NT2/D1 (cell line): Measurements from ENCODE around the gene FOSL1.
A peak's percentile ranks its signal among the peaks of the same experiment; 100 is the strongest.

Experiments
- DNase-seq: peaks from one replicate; pipeline ENCODE4 v3.0.0-alpha.2; 2011; ENCODE audit warnings: low read depth, low spot score
- H3K27me3 ChIP-seq: 2 replicates; pipeline ENCODE4 v1.6.0; 2011; ENCODE audit warnings: mild to moderate bottlenecking; ENCODE audit not compliant: insufficient read length, insufficient read depth
- H3K36me3 ChIP-seq: 2 replicates; pipeline ENCODE4 v1.6.1; 2011; ENCODE audit warnings: mild to moderate bottlenecking, low read length, mixed read lengths; ENCODE audit not compliant: insufficient read depth, insufficient read length
- H3K4me1 ChIP-seq: 2 replicates; pipeline ENCODE4 v1.5.1; 2011; ENCODE audit not compliant: insufficient read depth, insufficient read length
- H3K4me3 ChIP-seq: 2 replicates; pipeline ENCODE4 v1.5.1; 2011; ENCODE audit warnings: low read depth; ENCODE audit not compliant: insufficient read length
- H3K9ac ChIP-seq: 2 replicates; pipeline ENCODE4 v1.6.0; 2011; ENCODE audit warnings: low read depth; ENCODE audit not compliant: insufficient read length
- H3K9me3 ChIP-seq: 2 replicates; pipeline ENCODE4 v1.5.1; 2011; ENCODE audit warnings: mild to moderate bottlenecking, low read length; ENCODE audit not compliant: insufficient read depth
- SUZ12 ChIP-seq: IDR thresholded peaks from 2 replicates; pipeline ENCODE4 v1.6.1; 2011; ENCODE audit not compliant: insufficient read length, insufficient read depth; ENCODE audit errors: extremely low read depth
- YY1 ChIP-seq: IDR thresholded peaks from 2 replicates; pipeline ENCODE4 v1.6.1; 2011; ENCODE audit not compliant: insufficient read length, insufficient read depth
- ZNF274 ChIP-seq: IDR thresholded peaks from 2 replicates; pipeline ENCODE4 v1.6.1; 2011; ENCODE audit warnings: mild to moderate bottlenecking, low read depth, low read length

Gene FOSL1

GRCh38 chr11:65900899-65901180, 652 bp upstream of the FOSL1 start:
- Histone ChIP-seq H3K9ac (no peak overlapping the region), H3K9me3 (no peaks in the 10 kb centered on the region), H3K27me3 (peaks cover 35% of the 10 kb centered on the region), H3K4me3 (no peak overlapping the region), H3K4me1 (peaks cover 5% of the 10 kb centered on the region), H3K36me3 (peaks cover 25% of the 10 kb centered on the region)
- no peak for TF ChIP-seq ZNF274
- no peak for TF ChIP-seq SUZ12
- TF ChIP-seq YY1 = no peak
- DNase-seq = no peak

- Histone ChIP-seq H3K9ac (peak overlapping the region; percentile 93), H3K27me3 (peaks cover 35% of the 10 kb centered on the region), H3K9me3 (no peaks in the 10 kb centered on the region), H3K36me3 (peaks cover 34% of the 10 kb centered on the region), H3K4me3 (peak overlapping the region; percentile 88), H3K4me1 (peaks cover 5% of the 10 kb centered on the region)
- no peak for DNase-seq
- TF ChIP-seq YY1 (no peak), ZNF274 (no peak), SUZ12 (no peak)
Observed at GRCh38 chr11:65899356-65900124, 648 bp downstream of the FOSL1 start.

- no peak for TF ChIP-seq ZNF274
- TF ChIP-seq SUZ12 = no peak
- no peak for TF ChIP-seq YY1
- Histone ChIP-seq H3K4me1 (peaks cover 8% of the 10 kb centered on the region), H3K9ac (peak overlapping the region; percentile 93), H3K36me3 (peaks cover 41% of the 10 kb centered on the region), H3K27me3 (peaks cover 35% of the 10 kb centered on the region), H3K4me3 (peak overlapping the region; percentile 88), H3K9me3 (no peaks in the 10 kb centered on the region)
- DNase-seq = no peak
Observed at GRCh38 chr11:65898656-65899355, 1.4 kb downstream of the FOSL1 start.

GRCh38 chr11:65897020-65897471, 3.1 kb downstream of the FOSL1 start:
- TF ChIP-seq YY1 = no peak
- no peak for TF ChIP-seq ZNF274
- no peak for TF ChIP-seq SUZ12
- peaks cover 32% of the 10 kb centered on the region for H3K27me3 ChIP-seq
- H3K9ac ChIP-seq = no peak overlapping the region
- no peak for DNase-seq
- H3K4me3 ChIP-seq = no peak overlapping the region
- H3K9me3 ChIP-seq = no peaks in the 10 kb centered on the region
- H3K4me1 ChIP-seq = peaks cover 11% of the 10 kb centered on the region
- H3K36me3 ChIP-seq = peaks cover 58% of the 10 kb centered on the region

DNA sequence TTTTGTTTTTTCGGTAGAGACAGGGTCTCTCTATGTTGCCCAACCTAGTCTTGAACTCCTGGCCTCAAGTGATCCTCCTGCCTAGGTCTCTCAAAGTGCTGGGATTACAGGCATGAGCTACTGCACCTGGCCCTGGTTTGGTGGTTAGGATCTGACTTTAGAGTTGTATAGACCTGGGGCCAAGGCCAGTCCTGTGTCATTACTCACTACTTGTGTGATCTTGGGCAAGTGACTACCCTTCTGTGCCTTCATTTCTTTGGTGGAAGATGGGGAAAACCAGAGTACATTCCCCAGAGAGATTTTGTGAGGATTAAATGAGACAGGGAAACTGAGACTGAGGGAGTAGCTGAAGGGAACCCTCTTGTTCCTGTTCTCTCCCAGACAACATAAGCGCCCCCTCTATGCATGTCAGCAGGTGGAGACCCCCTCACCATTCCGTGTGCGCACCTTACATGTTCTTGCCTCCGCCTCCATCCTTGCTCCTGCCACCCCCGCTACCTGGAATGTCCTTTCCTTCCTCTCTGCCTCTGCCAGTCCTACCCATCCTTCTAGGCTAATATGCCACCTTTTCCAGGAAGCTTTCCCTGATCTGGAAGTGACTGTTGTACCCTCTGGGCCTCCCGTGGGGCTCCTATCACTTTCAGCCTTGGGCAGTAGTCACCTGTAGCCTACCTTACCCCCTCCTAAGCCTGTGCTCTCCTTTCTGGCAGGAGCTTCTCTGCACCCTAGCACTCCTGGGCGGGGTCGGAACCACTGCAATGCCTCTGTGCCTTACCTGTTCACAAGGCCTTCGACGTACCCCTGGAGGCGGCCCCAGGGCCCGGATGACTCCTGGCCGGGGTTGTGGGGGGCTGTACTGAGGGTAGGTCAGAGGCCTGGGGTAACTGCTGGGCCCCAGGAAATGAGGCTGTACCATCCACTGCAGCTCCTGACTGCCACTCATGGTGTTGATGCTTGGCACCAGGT, 3.9 kb downstream of the FOSL1 start:
- TF ChIP-seq ZNF274 (no peak), SUZ12 (no peak), YY1 (no peak)
- DNase-seq = no peak
- Histone ChIP-seq H3K9me3 (no peaks in the 10 kb centered on the region), H3K4me3 (no peak overlapping the region), H3K36me3 (peaks cover 65% of the 10 kb centered on the region), H3K9ac (no peak overlapping the region), H3K27me3 (peaks cover 26% of the 10 kb centered on the region), H3K4me1 (peaks cover 11% of the 10 kb centered on the region)

DNA sequence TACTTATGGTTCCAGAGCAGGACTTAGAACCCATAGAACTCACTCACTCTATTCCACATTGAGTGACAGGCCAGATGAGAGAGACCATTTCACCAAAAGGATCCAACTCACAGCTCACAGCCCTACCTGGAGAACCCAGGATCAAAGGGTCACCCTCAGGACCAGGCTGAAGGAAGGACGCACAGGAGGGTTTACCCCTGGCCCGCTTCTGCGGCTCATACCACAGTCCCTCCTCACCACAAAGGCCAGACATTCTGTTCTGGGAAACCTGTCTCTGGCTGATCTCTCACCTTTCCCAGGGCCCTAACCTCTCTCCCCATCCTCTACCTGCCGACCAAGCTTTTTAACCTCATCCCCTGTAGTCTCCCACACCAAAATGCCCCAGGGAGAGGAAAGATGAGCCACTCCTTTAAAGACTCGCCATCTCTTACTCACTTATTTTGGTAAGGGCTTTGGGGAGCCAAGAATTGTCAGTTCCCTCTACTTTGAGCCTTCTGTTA, 4.7 kb downstream of the FOSL1 start:
- H3K36me3 ChIP-seq = peaks cover 66% of the 10 kb centered on the region
- H3K4me3 ChIP-seq = no peak overlapping the region
- peaks cover 19% of the 10 kb centered on the region for H3K27me3 ChIP-seq
- no peak for TF ChIP-seq YY1
- no peak for TF ChIP-seq SUZ12
- TF ChIP-seq ZNF274 = no peak
- H3K4me1 ChIP-seq = peaks cover 11% of the 10 kb centered on the region
- no peaks in the 10 kb centered on the region for H3K9me3 ChIP-seq
- no peak overlapping the region for H3K9ac ChIP-seq
- no peak for DNase-seq

DNA sequence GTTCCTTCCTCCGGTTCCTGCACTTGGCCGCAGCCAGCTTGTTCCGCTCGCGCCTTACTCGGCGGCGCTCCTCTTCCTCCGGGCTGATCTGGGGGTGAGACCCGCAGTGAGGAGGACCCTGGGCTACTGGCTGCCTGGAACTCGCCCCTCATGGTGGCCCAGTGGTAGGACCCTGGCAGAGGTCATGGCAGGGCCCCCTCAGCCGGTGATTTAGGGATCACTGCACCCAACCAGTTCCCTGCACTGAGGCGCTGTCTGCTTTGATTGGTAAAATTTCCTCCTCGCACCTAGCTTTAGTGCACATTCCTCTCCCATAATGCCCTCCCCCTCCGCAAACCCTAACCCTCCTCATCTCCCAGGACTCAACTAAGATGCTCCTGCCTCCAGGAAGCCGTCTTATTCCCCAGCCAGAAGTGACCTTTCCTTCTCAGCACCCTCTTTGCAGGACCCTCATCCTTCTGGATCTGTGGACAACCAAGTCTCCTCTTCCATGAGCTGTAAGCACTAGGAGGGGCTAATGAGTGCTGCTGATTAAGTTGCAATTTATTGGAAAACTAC, 6.1 kb downstream of the FOSL1 start:
- H3K9me3 ChIP-seq = no peaks in the 10 kb centered on the region; the same call in 1 of the 2 replicates
- TF ChIP-seq YY1 = no peak
- TF ChIP-seq ZNF274 = no peak
- no peak for TF ChIP-seq SUZ12
- H3K9ac ChIP-seq = peak overlapping the region; percentile 71
- H3K36me3 ChIP-seq = peaks cover 66% of the 10 kb centered on the region
- peaks cover 21% of the 10 kb centered on the region for H3K27me3 ChIP-seq
- DNase-seq = no peak
- H3K4me3 ChIP-seq = no peak overlapping the region
- peaks cover 14% of the 10 kb centered on the region for H3K4me1 ChIP-seq
